Measurements from ENCODE around the gene DST. TPM values are rescaled to one million over a fixed set of nuclear protein-coding genes. Genes with fewer than 3 reads are reported as not detected.

DST gene
- 263 and 349 TPM in 2 replicates for total RNA-seq

DNA sequence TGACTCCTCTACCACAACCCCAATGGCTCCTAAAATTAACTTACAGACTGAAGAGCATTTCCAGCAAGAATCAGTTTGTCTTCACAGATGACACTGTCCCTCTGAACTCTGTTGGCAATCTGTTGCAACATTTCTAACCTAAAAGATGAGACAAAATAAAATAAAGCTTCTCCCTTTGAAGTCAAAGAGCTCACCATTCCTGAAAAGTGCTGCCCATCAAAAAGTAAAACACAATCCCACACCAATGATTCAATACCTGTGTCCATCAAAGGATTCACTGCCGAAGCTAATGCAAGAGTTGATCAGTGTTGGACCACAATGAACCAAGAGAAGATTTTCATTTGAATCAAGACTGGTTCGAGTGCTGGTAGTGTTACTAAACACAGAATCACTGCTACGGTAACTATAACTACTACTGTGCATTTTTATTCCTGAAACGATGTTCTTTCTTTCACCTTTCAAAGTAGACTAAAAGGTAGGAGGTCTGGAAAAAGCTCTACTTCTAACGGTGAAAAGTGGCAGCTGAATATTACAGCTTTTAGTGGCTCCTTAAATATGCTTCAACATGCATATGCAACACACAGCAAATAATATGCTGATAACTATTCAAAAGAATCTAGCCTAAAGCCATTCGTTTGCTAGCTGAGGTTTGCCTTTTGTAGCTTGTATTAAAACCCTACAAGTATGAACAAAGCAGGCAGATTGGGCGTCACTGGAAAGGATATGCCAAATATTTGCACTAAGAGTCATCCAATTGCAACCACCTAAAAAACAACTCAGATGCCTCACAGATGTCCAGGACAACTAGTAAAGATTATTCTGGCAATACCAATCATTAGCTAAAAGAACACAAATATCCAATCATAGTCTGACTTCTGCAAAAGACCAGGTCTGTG, at the start of gene DST:
TSS of gene DST (minus strand) at position 524 of the 896 bp plus-strand sequence.

All from placental pericyte (primary cell).